AG04450 (cell line): ENCODE data around the gene SIRPD. TPM values are rescaled to one million over a fixed set of nuclear protein-coding genes. Genes with fewer than 3 reads are reported as not detected.

Source experiments
- CTCF ChIA-PET: fragments of 300-600, 350-600 bp; formaldehyde crosslinking; extraction: SDS; loops from one replicate; lab custom pipeline; 2022; ENCODE audit warnings: antibody characterized with exemption, inconsistent platforms; lab: Charles Lee
- POLR2A ChIA-PET: fragments of 350-600 bp; formaldehyde crosslinking; extraction: SDS; loops from one replicate; lab custom pipeline; 2021; ENCODE audit warnings: antibody characterized with exemption, inconsistent platforms; lab: Yijun Ruan, JAX
- DNase-seq: peaks from one replicate; pipeline ENCODE4 v3.0.0-alpha.2; 2011; ENCODE audit warnings: low read depth, low spot score
- H3K27ac ChIP-seq: one replicate; pipeline ENCODE4 v1.5.1; 2012; ENCODE audit warnings: low read depth, low read length, control low read depth
- H3K27me3 ChIP-seq: one replicate; pipeline ENCODE4 v1.6.0; 2012; ENCODE audit warnings: low read length; ENCODE audit not compliant: control insufficient read depth, insufficient read depth
- H3K4me3 ChIP-seq: 2 replicates; pipeline ENCODE4 v1.5.1; 2011; ENCODE audit warnings: mild to moderate bottlenecking, low read depth, low read length, control low read depth
- H3K9me3 ChIP-seq: 2 replicates; pipeline ENCODE4 v1.5.1; 2012; ENCODE audit warnings: low read length; ENCODE audit not compliant: control insufficient read depth, insufficient read depth
- polyA plus RNA-seq: library from polyadenylated mRNA; depleted of rRNA; stranded (reverse); fragments of >200 nt; gene quantifications from 2 replicates; pipeline ENCODE4 v1.2.3, GENCODE V29; 2011
- TF ChIP-seq, protein P1 (sequence below): IDR thresholded peaks from 2 replicates; pipeline ENCODE4 v1.5.1; 2011; ENCODE audit warnings: low read depth, low read length, control low read depth, inconsistent platforms

The SIRPD gene
- polyA plus RNA-seq, 1 experiment: not detected

DNA sequence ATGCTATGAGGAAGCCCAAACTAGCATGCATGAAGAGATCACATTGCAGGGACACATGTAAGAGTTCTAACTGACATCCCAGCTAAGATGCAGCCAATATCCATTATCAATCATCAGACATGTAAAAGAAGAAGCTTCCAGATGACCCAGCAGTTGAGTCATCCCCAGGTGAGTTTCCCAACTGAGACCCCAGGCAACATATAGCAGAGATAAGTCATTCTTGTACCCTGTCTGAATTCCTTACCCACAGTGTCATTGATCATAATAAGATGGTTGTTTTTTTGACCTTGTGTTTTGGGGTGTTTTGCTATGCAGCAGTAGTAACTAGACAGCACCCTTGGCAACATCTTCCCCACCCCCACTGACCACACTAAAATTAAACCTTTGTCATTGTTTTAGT, 18.9 kb downstream of the SIRPD start:
- no peak overlapping the region for H3K4me3 ChIP-seq
- DNase-seq: no peak
- TF ChIP-seq, protein P1, sequence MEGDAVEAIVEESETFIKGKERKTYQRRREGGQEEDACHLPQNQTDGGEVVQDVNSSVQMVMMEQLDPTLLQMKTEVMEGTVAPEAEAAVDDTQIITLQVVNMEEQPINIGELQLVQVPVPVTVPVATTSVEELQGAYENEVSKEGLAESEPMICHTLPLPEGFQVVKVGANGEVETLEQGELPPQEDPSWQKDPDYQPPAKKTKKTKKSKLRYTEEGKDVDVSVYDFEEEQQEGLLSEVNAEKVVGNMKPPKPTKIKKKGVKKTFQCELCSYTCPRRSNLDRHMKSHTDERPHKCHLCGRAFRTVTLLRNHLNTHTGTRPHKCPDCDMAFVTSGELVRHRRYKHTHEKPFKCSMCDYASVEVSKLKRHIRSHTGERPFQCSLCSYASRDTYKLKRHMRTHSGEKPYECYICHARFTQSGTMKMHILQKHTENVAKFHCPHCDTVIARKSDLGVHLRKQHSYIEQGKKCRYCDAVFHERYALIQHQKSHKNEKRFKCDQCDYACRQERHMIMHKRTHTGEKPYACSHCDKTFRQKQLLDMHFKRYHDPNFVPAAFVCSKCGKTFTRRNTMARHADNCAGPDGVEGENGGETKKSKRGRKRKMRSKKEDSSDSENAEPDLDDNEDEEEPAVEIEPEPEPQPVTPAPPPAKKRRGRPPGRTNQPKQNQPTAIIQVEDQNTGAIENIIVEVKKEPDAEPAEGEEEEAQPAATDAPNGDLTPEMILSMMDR: no peak
- no peaks in the 10 kb centered on the region for H3K27me3 ChIP-seq
- ChIA-PET CTCF (interaction anchor here (1.5 kb wide), 1 partner anchor 35 kb away, joined by 4 read pairs; no protein-coding TSS in a partner anchor), POLR2A (no interaction called here)
- no peaks in the 10 kb centered on the region for H3K9me3 ChIP-seq
- H3K27ac ChIP-seq: no peak overlapping the region

DNA sequence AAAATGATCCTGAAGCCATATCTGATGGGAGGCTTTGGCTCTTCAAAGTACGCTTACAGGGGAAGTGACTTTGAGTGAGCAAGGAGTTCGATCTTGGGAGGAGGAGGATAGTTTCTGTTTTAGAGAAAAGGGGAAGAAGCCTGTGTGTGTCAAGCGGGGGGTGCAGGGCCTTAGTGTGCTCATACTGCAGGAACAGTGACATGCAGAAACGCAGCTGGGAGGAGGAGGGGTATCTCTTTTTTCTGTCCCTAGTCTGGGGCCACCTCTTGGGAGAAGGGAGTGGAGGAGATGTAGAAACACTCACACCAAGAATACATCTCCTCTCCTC, 19.8 kb downstream of the SIRPD start:
- Histone ChIP-seq H3K9me3 (no peaks in the 10 kb centered on the region), H3K4me3 (no peak overlapping the region), H3K27me3 (no peaks in the 10 kb centered on the region), H3K27ac (no peak overlapping the region)
- CTCF ChIA-PET: interaction anchor here (1.5 kb wide), 1 partner anchor 34 kb away, joined by 4 read pairs; no protein-coding TSS in a partner anchor
- POLR2A ChIA-PET: no interaction called here
- DNase-seq: no peak
- TF ChIP-seq, protein P1: no peak

DNA sequence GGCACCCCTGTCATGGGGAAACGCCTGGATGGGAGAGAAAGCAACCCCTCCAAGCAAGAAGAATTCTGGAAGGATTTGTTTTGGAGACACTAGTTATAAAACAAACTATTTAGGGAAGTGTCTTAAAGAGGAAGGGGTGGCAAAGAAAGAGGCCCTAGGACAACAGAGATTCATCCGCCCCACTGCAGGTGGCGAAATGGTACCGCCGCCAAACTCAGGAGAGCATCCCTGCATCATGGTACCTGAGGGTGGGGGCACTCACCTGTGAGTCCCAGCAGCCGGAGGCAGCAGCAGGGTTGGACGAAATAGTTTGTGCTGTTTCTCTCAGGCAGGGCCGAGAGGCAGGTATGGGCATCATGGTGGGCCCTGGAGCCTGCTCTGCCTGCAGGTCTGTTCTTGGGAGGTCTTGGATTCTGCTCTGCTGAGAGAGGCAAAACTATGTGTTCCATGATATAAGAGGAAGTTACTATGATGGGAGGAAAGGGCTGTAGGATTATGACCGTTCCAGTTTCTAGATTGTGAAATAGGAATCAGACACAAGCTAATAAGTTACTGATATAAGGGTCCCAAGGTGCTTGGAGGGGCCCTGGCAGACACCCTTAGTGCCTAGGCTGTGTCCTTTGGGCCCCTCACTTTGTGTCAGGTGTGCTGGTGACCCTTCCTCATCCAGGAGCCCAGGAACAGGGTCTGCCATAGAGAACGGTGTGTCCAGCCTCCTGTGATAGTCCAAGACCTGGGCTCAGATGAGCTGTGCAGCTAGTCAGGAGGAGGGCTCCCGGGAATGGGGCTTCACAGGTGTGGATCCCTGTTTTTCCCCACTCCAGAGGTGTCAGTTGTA, 20.4 kb downstream of the SIRPD start:
- no peaks in the 10 kb centered on the region for H3K27me3 ChIP-seq
- no peak overlapping the region for H3K27ac ChIP-seq
- POLR2A ChIA-PET: no interaction called here
- H3K9me3 ChIP-seq: no peaks in the 10 kb centered on the region
- H3K4me3 ChIP-seq: no peak overlapping the region
- CTCF ChIA-PET: interaction anchor here (1.5 kb wide), 1 partner anchor 33 kb away, joined by 4 read pairs; no protein-coding TSS in a partner anchor
- DNase-seq: no peak
- TF ChIP-seq, protein P1: no peak

DNA sequence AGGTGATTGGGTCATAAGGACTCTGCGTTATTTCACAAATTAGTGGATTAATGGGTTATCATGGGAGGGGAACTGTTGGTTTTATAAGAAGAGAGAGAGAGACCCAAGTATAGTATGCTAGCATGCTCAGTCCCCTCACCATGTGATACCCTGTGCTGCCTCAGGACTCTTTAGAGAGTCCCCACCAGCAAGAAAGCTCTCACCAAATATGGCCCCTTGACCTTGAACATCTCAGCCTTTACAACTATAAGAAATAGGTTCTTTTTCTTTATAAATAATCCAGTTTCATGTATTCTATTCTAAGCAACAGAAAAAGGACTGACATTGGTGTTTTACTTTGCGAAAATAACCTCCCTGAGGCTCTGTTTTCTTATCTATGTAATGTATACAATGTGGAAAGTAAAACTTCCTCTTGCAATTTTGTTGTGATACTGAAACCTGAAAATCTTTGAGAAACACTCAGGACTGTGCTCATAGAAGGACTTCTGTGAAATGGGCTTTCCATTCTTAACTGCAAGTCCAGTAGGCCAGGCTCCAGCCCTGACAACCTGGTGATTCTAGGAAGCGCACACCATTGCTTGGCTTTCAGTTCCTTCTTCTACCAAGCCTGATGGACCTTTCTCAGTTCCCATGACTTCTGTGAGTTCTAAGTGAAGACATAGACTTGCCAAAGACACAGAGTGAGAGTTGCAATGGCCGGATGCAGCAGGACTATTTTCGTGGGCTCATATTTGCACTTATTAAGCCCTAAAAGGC, 21.9 kb downstream of the SIRPD start:
- Histone ChIP-seq H3K27me3 (no peaks in the 10 kb centered on the region), H3K9me3 (no peaks in the 10 kb centered on the region), H3K27ac (no peak overlapping the region), H3K4me3 (no peak overlapping the region)
- TF ChIP-seq, protein P1: no peak
- POLR2A ChIA-PET: no interaction called here
- DNase-seq: no peak
- CTCF ChIA-PET: interaction anchor here (1.1 kb wide), 1 partner anchor 32 kb away, joined by 3 read pairs; no protein-coding TSS in a partner anchor

DNA sequence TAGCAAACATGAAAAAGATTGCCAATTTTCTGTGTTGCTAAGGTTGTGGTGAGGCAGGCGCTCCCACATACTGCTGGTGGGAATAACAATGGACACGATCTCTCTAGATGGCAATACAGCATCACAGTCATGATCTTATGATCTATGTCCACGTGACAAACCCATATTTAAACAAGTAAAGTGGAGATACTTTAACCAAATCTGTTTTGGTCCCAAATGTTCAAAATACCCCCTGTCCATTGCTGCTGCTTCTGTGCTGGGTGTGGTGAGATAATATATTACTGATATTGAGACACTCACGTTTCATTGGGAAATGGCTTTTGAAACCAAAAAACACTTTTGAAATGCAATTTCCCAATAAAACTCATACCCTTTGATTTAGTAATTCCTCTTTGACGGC, 23.0 kb downstream of the SIRPD start:
- Histone ChIP-seq H3K4me3 (no peak overlapping the region), H3K27me3 (no peaks in the 10 kb centered on the region), H3K9me3 (no peaks in the 10 kb centered on the region), H3K27ac (no peak overlapping the region)
- ChIA-PET POLR2A (no interaction called here), CTCF (interaction anchor here (1.6 kb wide), 1 partner anchor 31 kb away, joined by 6 read pairs; no protein-coding TSS in a partner anchor)
- no peak for DNase-seq
- TF ChIP-seq, protein P1: no peak
